Fibroblast of skin of abdomen (primary cell): ENCODE measurements around the gene CEP152. TPM values are rescaled to one million over a fixed set of nuclear protein-coding genes. Genes with fewer than 3 reads are reported as not detected.
"Not testable (repeated sequence)": the region's sequence is repeated elsewhere in the genome, so short reads cannot be mapped to it uniquely, and the experiment has no call there.

Source experiments
- DNase-seq: peaks from one replicate; pipeline ENCODE4 v3.0.0-alpha.2; 2013
- polyA plus RNA-seq, 2 experiments: library from polyadenylated mRNA; unstranded; fragments of 120-200 nt; gene quantifications; one replicate each; pipeline ENCODE4 v1.2.1, GENCODE V29; 2013; ENCODE audit not compliant: insufficient read length in 2 of 2

Gene CEP152
- polyA plus RNA-seq (2013, experiment 1 of 2; ENCODE audit: insufficient read length), result 3.5 TPM
- polyA plus RNA-seq (2013, experiment 2 of 2; ENCODE audit: insufficient read length), result 3.5 TPM

- DNase-seq, result peak; percentile 100
These were observed at the start of gene CEP152 for GRCh38 chr15:48810414-48811324. TSS of gene CEP152 (minus strand) at chr15:48811069. CDS start at chr15:48805649, 5,420 bp downstream.

- DNase-seq, result peak; percentile 13
These were observed 48.6 kb upstream of the CEP152 start for GRCh38 chr15:48859426-48859825.

- DNase-seq, result peak; percentile 64
These were observed 47.5 kb upstream of the CEP152 start for GRCh38 chr15:48858401-48858800.

GRCh38 chr15:48856942-48857341 lies 46.1 kb upstream of the CEP152 start:
- DNase-seq, result peak; percentile 49

- DNase-seq, result peak; percentile 61
These were observed 44.9 kb upstream of the CEP152 start for GRCh38 chr15:48855501-48856440.

- not testable (repeated sequence) for DNase-seq
These were observed 43.6 kb upstream of the CEP152 start for GRCh38 chr15:48854434-48854833.

- no peak for DNase-seq
These were observed 41.1 kb upstream of the CEP152 start for GRCh38 chr15:48851956-48852355.

GRCh38 chr15:48850648-48851047 lies 39.8 kb upstream of the CEP152 start:
- DNase-seq, result no peak

GRCh38 chr15:48845123-48845522 lies 34.3 kb upstream of the CEP152 start:
- DNase-seq, result no peak

GRCh38 chr15:48842501-48842900 lies 31.6 kb upstream of the CEP152 start:
- no peak for DNase-seq

GRCh38 chr15:48834756-48835155 lies 23.9 kb upstream of the CEP152 start:
- no peak for DNase-seq

- DNase-seq, result no peak
These were observed 22.8 kb upstream of the CEP152 start for GRCh38 chr15:48833526-48834239.

- no peak for DNase-seq
These were observed 21.8 kb upstream of the CEP152 start for GRCh38 chr15:48832648-48833047.

GRCh38 chr15:48828906-48829305 lies 18.0 kb upstream of the CEP152 start:
- no peak for DNase-seq

- DNase-seq, result no peak
These were observed 17.6 kb upstream of the CEP152 start for GRCh38 chr15:48828471-48828870.

GRCh38 chr15:48825075-48825474 lies 14.2 kb upstream of the CEP152 start:
- no peak for DNase-seq

GRCh38 chr15:48823706-48824105 lies 12.8 kb upstream of the CEP152 start:
- DNase-seq, result no peak

- peak; percentile 65 for DNase-seq
These were observed 12.4 kb upstream of the CEP152 start for GRCh38 chr15:48823237-48823636.

GRCh38 chr15:48814286-48814685 lies 3.4 kb upstream of the CEP152 start:
- no peak for DNase-seq

- no peak for DNase-seq
These were observed 573 bp upstream of the CEP152 start for GRCh38 chr15:48811325-48811958.

GRCh38 chr15:48806151-48806550 lies 4.7 kb downstream of the CEP152 start:
- DNase-seq, result peak; percentile 34

GRCh38 chr15:48805591-48805990 lies 5.3 kb downstream of the CEP152 start:
- no peak for DNase-seq
